Glutamatergic neuron (in vitro differentiated cells): Measurements from ENCODE around the gene METTL5. TPM values are rescaled to one million over a fixed set of nuclear protein-coding genes. Genes with fewer than 3 reads are reported as not detected.
"Not testable (repeated sequence)": the region's sequence is repeated elsewhere in the genome, so short reads cannot be mapped to it uniquely, and the experiment has no call there.

Experiments used
- DNase-seq: peaks from one replicate; pipeline ENCODE4 v3.0.0; 2022
- H3K27ac Mint-ChIP-seq: one replicate; pipeline ENCODE4 v1.8.0; 2020; ENCODE audit warnings: mild to moderate bottlenecking, mixed read lengths, inconsistent platforms; ENCODE audit not compliant: unreplicated experiment
- H3K27me3 Mint-ChIP-seq: one replicate; pipeline ENCODE4 v1.8.0; 2020; ENCODE audit warnings: mild to moderate bottlenecking, moderate library complexity, mixed read lengths, inconsistent platforms; ENCODE audit not compliant: unreplicated experiment
- H3K36me3 Mint-ChIP-seq: one replicate; pipeline ENCODE4 v1.8.0; 2020; ENCODE audit warnings: mild to moderate bottlenecking, mixed read lengths, inconsistent platforms; ENCODE audit not compliant: unreplicated experiment
- H3K4me1 Mint-ChIP-seq: one replicate; pipeline ENCODE4 v1.8.0; 2020; ENCODE audit warnings: mild to moderate bottlenecking, low read depth, mixed read lengths, inconsistent platforms; ENCODE audit not compliant: unreplicated experiment
- H3K4me3 Mint-ChIP-seq: one replicate; pipeline ENCODE4 v1.8.0; 2020; ENCODE audit warnings: mild to moderate bottlenecking, mixed read lengths, inconsistent platforms; ENCODE audit not compliant: unreplicated experiment
- H3K9me3 Mint-ChIP-seq: one replicate; pipeline ENCODE4 v1.8.0; 2020; ENCODE audit warnings: mild to moderate bottlenecking, moderate library complexity, mixed read lengths, inconsistent platforms; ENCODE audit not compliant: unreplicated experiment
- CTCF ChIP-seq: fragments of 200-600 bp; sonication (generic); IDR thresholded peaks from one replicate; pipeline ENCODE4 v1.5.0; 2021; ENCODE audit not compliant: partially characterized antibody, unreplicated experiment
- total RNA-seq: library from RNA; stranded (reverse); fragmentation: NEBNext Ultra II Directional; extraction: Animal tissue kit (Norgen Biotek cat#: 25700); gene quantifications from one replicate; pipeline ENCODE4 v1.2.1, GENCODE V29; 2021; ENCODE audit not compliant: unreplicated experiment

METTL5 gene
- total RNA-seq, 1 donor from 2014 or later = 34.0 TPM

- H3K4me1 Mint-ChIP-seq = peaks cover 8% of the 10 kb centered on the region
- H3K4me3 Mint-ChIP-seq = no peak overlapping the region
- peaks cover 2% of the 10 kb centered on the region for H3K27me3 Mint-ChIP-seq
- H3K27ac Mint-ChIP-seq = peak overlapping the region; percentile 84
- no peak for DNase-seq
- H3K9me3 Mint-ChIP-seq = peaks cover 3% of the 10 kb centered on the region
- H3K36me3 Mint-ChIP-seq = peaks cover 6% of the 10 kb centered on the region
- no peak for TF ChIP-seq CTCF
These were observed 28.4 kb upstream of the METTL5 start for GRCh38 chr2:169853041-169853668.

- H3K36me3 Mint-ChIP-seq = peaks cover 6% of the 10 kb centered on the region
- TF ChIP-seq CTCF = no peak
- peaks cover 5% of the 10 kb centered on the region for H3K27me3 Mint-ChIP-seq
- no peak overlapping the region for H3K4me3 Mint-ChIP-seq
- peaks cover 2% of the 10 kb centered on the region for H3K9me3 Mint-ChIP-seq
- no peak overlapping the region for H3K27ac Mint-ChIP-seq
- DNase-seq = no peak
- H3K4me1 Mint-ChIP-seq = peaks cover 16% of the 10 kb centered on the region
These were observed 25.0 kb upstream of the METTL5 start for GRCh38 chr2:169849710-169850109.

- H3K4me3 Mint-ChIP-seq, H3K27ac Mint-ChIP-seq, H3K9me3 Mint-ChIP-seq, DNase-seq, H3K27me3 Mint-ChIP-seq, H3K36me3 Mint-ChIP-seq: not testable (repeated sequence)
- peaks cover 16% of the 10 kb centered on the region for H3K4me1 Mint-ChIP-seq
These were observed 24.4 kb upstream of the METTL5 start for GRCh38 chr2:169848959-169849693.

- H3K4me3 Mint-ChIP-seq = no peak overlapping the region
- TF ChIP-seq CTCF = no peak
These were observed 20.3 kb upstream of the METTL5 start for GRCh38 chr2:169845016-169845415.

GRCh38 chr2:169841625-169842024 lies 16.9 kb upstream of the METTL5 start:
- H3K9me3 Mint-ChIP-seq, H3K27me3 Mint-ChIP-seq, DNase-seq, H3K4me3 Mint-ChIP-seq, H3K27ac Mint-ChIP-seq, H3K36me3 Mint-ChIP-seq: not testable (repeated sequence)
- peaks cover 13% of the 10 kb centered on the region for H3K4me1 Mint-ChIP-seq

More at GRCh38 chr2:169845016-169845415, 20.3 kb upstream of the METTL5 start:
- Mint-ChIP-seq H3K27me3 (peaks cover 4% of the 10 kb centered on the region), H3K27ac (no peak overlapping the region), H3K36me3 (peaks cover 6% of the 10 kb centered on the region), H3K9me3 (peaks cover 7% of the 10 kb centered on the region), H3K4me1 (peaks cover 8% of the 10 kb centered on the region)
- no peak for DNase-seq

GRCh38 chr2:169840747-169841142 lies 16.0 kb upstream of the METTL5 start:
- TF ChIP-seq CTCF = no peak
- no peak overlapping the region for H3K27ac Mint-ChIP-seq
- H3K4me1 Mint-ChIP-seq = peaks cover 13% of the 10 kb centered on the region
- peaks cover 5% of the 10 kb centered on the region for H3K27me3 Mint-ChIP-seq
- no peak overlapping the region for H3K4me3 Mint-ChIP-seq
- peaks cover 7% of the 10 kb centered on the region for H3K9me3 Mint-ChIP-seq
- no peak for DNase-seq
- H3K36me3 Mint-ChIP-seq = no peaks in the 10 kb centered on the region
